Measurements from ENCODE around the gene GLTP.

DNA sequence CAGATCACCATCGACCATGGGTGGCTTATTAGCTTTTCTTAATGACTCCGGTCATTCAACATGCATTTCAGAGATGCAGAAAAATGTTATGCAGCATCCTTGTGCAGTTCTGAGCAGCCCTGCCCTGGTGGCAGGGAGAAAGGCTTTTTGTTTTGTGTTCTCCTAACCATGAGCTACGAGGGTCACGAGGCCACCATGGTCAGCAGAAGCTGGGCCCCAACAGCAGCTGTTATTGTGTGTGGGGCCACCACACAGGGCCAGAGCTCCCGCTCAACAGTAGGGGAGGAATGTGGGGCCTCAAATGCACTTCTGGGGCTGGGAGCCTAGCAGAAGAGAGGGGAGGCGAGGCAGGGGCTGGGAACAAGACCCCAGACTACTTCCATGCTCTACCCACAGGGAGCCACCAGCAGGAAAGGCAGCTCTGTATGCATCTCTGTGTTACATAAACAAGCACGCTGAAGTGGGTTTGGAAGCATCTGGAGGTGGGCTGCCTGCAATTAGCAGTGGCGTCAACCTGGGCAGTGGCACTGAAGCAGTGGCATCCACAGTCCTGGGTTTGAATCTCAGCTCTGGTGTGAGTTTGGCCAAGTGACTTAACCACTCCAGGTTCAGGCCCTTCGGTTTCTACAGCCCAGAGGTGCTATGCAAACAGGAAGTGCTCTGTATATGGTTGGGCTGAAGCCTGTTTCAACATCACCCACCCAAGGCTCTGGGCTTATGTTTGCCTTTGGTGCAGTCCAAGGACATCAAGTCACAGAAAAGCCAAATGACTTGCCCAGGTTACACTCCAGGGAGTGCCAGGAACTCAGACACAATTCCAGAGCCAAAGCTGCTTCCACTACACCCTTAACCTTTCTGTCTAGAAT, 16.3 kb downstream of the GLTP start:
- TF ChIP-seq CTCF (IDR thresholded peaks at IDR 0.05) (no peak), POLR2A (IDR thresholded peaks at IDR 0.05) (no peak)
